Activated CD4-positive, alpha-beta T cell treated with anti-CD3 and anti-CD28 coated beads for 4 hours (primary cell): ENCODE results near the gene DENND2A.

Experiments
- DNase-seq, 2 donors: peaks; one replicate each; pipeline ENCODE4 v3.0.0-alpha.2; 2020

DENND2A gene

GRCh38 chr7:140495514-140496097 lies 145.0 kb downstream of the DENND2A start:
- DNase-seq = no peak

GRCh38 chr7:140494867-140495266 lies 145.7 kb downstream of the DENND2A start:
- DNase-seq = no peak

- DNase-seq = no peak
Measured at GRCh38 chr7:140489026-140489359, 151.6 kb downstream of the DENND2A start.

- DNase-seq = no peak
Measured at GRCh38 chr7:140485500-140486265, 154.9 kb downstream of the DENND2A start.

GRCh38 chr7:140484951-140485499 lies 155.6 kb downstream of the DENND2A start:
- DNase-seq = no peak

- DNase-seq = no peak
Measured at GRCh38 chr7:140484479-140484878, 156.1 kb downstream of the DENND2A start.

- DNase-seq = no peak
Measured at GRCh38 chr7:140479739-140480084, 160.9 kb downstream of the DENND2A start.

GRCh38 chr7:140479062-140479738 lies 161.4 kb downstream of the DENND2A start, which contains the start of gene MKRN1:
Gene MKRN1, minus strand, starts transcription at chr7:140479505. Its CDS starts 161 bp downstream, at chr7:140479344.
- peak; percentile 95 for DNase-seq

- DNase-seq = peak; percentile 14 to 46
Measured at GRCh38 chr7:140478246-140479061, 162.2 kb downstream of the DENND2A start.

GRCh38 chr7:140476698-140477261 lies 163.8 kb downstream of the DENND2A start:
- DNase-seq = no peak

GRCh38 chr7:140475747-140476333 lies 164.8 kb downstream of the DENND2A start:
- peak; percentile 43 to 60 for DNase-seq
